ENCODE data around the gene SUN5. TPM values are rescaled to one million over a fixed set of nuclear protein-coding genes. Genes with fewer than 3 reads are reported as not detected.
"Not testable (repeated sequence)": the region's sequence is repeated elsewhere in the genome, so short reads cannot be mapped to it uniquely, and the experiment has no call there.

Gene SUN5
- total RNA-seq, 1 experiment from 2014 or later: not detected

GRCh38 chr20:32964575-32964974 lies 39.7 kb downstream of the SUN5 start:
- H3K9me2 ChIP-seq (replicated peaks; ENCODE audit: low read length): no peaks in the 10 kb centered on the region
- H3K36me3 ChIP-seq (ENCODE audit: low read depth, low read length): no peaks in the 10 kb centered on the region
- CTCF ChIA-PET: no interaction called here
- intact Hi-C loops (cut with micrococcal nuclease): no loop called here
- ATAC-seq (no peak), DNase-seq (no peak)
- no peaks in the 10 kb centered on the region for H4K20me1 ChIP-seq (ENCODE audit: low read length)
- H3K79me2 ChIP-seq (ENCODE audit: low read length): no peaks in the 10 kb centered on the region
- no peak overlapping the region for H2AFZ ChIP-seq (ENCODE audit: low read length)
- TF ChIP-seq EZH2 (IDR thresholded peaks at IDR 0.05; ENCODE audit: low read length, unreplicated experiment) (no peak), CTCF (conservative IDR thresholded peaks at IDR 0.05; ENCODE audit: low read depth, low read length) (no peak), EZH2phosphoT487 (IDR thresholded peaks at IDR 0.05; ENCODE audit: borderline replicate concordance, low read length) (no peak)
- no peaks in the 10 kb centered on the region for H3F3A ChIP-seq (ENCODE audit: low read length, unreplicated experiment)
- peaks cover 65% of the 10 kb centered on the region for H3K27me3 ChIP-seq (ENCODE audit: low read length)
- no peaks in the 10 kb centered on the region for H3K4me1 ChIP-seq (ENCODE audit: insufficient read depth, low read length)
- no peak overlapping the region for H3K4me2 ChIP-seq (ENCODE audit: low read length)
- no peak overlapping the region for H3K27ac ChIP-seq (ENCODE audit: low read length)
- H3K4me3 ChIP-seq (ENCODE audit: low read length): no peak overlapping the region
- no TSS peak for BruUV-seq (replicated peaks)
- no peaks in the 10 kb centered on the region for H3K9me3 ChIP-seq (ENCODE audit: low read length)
- POLR2A ChIA-PET (ENCODE audit: unreplicated experiment): no interaction called here
- no peak overlapping the region for H3K9ac ChIP-seq (ENCODE audit: low read length)

- ATAC-seq (no peak), DNase-seq (no peak)
- no peak overlapping the region for H3K4me3 ChIP-seq (ENCODE audit: low read length)
- H3K79me2 ChIP-seq (ENCODE audit: low read length): no peaks in the 10 kb centered on the region
- no peaks in the 10 kb centered on the region for H3K9me3 ChIP-seq (ENCODE audit: low read length)
- no peaks in the 10 kb centered on the region for H3K4me1 ChIP-seq (ENCODE audit: insufficient read depth, low read length)
- no TSS peak for BruUV-seq (replicated peaks)
- ChIA-PET CTCF (no interaction called here), POLR2A (ENCODE audit: unreplicated experiment) (no interaction called here)
- no peaks in the 10 kb centered on the region for H3F3A ChIP-seq (ENCODE audit: low read length, unreplicated experiment)
- no peak overlapping the region for H3K4me2 ChIP-seq (ENCODE audit: low read length)
- H4K20me1 ChIP-seq (ENCODE audit: low read length): no peaks in the 10 kb centered on the region
- no peak overlapping the region for H3K27ac ChIP-seq (ENCODE audit: low read length)
- H3K36me3 ChIP-seq (ENCODE audit: low read depth, low read length): no peaks in the 10 kb centered on the region
- peaks cover 65% of the 10 kb centered on the region for H3K27me3 ChIP-seq (ENCODE audit: low read length)
- intact Hi-C loops (cut with micrococcal nuclease): no loop called here
- no peaks in the 10 kb centered on the region for H3K9me2 ChIP-seq (replicated peaks; ENCODE audit: low read length)
- TF ChIP-seq EZH2 (IDR thresholded peaks at IDR 0.05; ENCODE audit: low read length, unreplicated experiment) (no peak), EZH2phosphoT487 (IDR thresholded peaks at IDR 0.05; ENCODE audit: borderline replicate concordance, low read length) (no peak), CTCF (conservative IDR thresholded peaks at IDR 0.05; ENCODE audit: low read depth, low read length) (no peak)
- no peak overlapping the region for H2AFZ ChIP-seq (ENCODE audit: low read length)
- H3K9ac ChIP-seq (ENCODE audit: low read length): no peak overlapping the region
Observed at GRCh38 chr20:32963176-32963575, 41.1 kb downstream of the SUN5 start.

GRCh38 chr20:32962646-32963045 lies 41.6 kb downstream of the SUN5 start:
- intact Hi-C loops (cut with micrococcal nuclease); CTCF ChIA-PET; H3K9ac ChIP-seq (ENCODE audit: low read length); BruUV-seq (replicated peaks); POLR2A ChIA-PET (ENCODE audit: unreplicated experiment); H3K36me3 ChIP-seq (ENCODE audit: low read depth, low read length); H3K9me2 ChIP-seq (replicated peaks; ENCODE audit: low read length); H3K27ac ChIP-seq (ENCODE audit: low read length); ATAC-seq; DNase-seq; H3K4me3 ChIP-seq (ENCODE audit: low read length); H2AFZ ChIP-seq (ENCODE audit: low read length); H4K20me1 ChIP-seq (ENCODE audit: low read length); H3K9me3 ChIP-seq (ENCODE audit: low read length); H3K4me1 ChIP-seq (ENCODE audit: insufficient read depth, low read length); H3K4me2 ChIP-seq (ENCODE audit: low read length); H3K79me2 ChIP-seq (ENCODE audit: low read length); H3F3A ChIP-seq (ENCODE audit: low read length, unreplicated experiment): not testable (repeated sequence)
- H3K27me3 ChIP-seq (ENCODE audit: low read length): peaks cover 60% of the 10 kb centered on the region
